IMR-90 (cell line): ENCODE measurements around the gene TGFB1. TPM values are rescaled to one million over a fixed set of nuclear protein-coding genes. Genes with fewer than 3 reads are reported as not detected.

Experiments
- ATAC-seq: fragments of 200-7000 bp; cut with Tn5 transposase; 2 replicates; pipeline ENCODE4 v1.9.1; 2020; ENCODE audit warnings: low read depth, mild to moderate bottlenecking, moderate library complexity
- BruUV-seq: library from RNA; stranded (reverse); fragments of 400-500 nt; replicated peaks from 2 replicates; lab custom pipeline; 2021; lab: Mats Ljungman, UMichigan
- CTCF ChIA-PET: fragments of 300-600 bp; formaldehyde crosslinking; extraction: SDS; loops from one replicate; lab custom pipeline; 2021; ENCODE audit warnings: antibody characterized with exemption; lab: Yijun Ruan, JAX
- POLR2A ChIA-PET: fragments of 300-600 bp; sonication (Branson Sonifier 250); formaldehyde crosslinking; loops from one replicate; lab custom pipeline; 2022; ENCODE audit warnings: antibody characterized with exemption; ENCODE audit not compliant: unreplicated experiment; lab: Charles Lee
- DNase-seq: peaks from one replicate; pipeline ENCODE4 v3.0.0; 2013
- H2AFZ ChIP-seq: replicated peaks from 2 replicates; pipeline ENCODE3; 2013; ENCODE audit warnings: low read length, mild to moderate bottlenecking; ENCODE audit not compliant: poor library complexity
- H2AK5ac ChIP-seq: 2 replicates; pipeline ENCODE4 v1.6.1; 2013; ENCODE audit warnings: low read depth, low read length, inconsistent platforms
- H2AK9ac ChIP-seq: replicated peaks from 2 replicates; pipeline ENCODE3; 2013; ENCODE audit warnings: mild to moderate bottlenecking, low read depth, low read length, moderate library complexity; ENCODE audit not compliant: poor library complexity
- H2BK120ac ChIP-seq: 2 replicates; pipeline ENCODE4 v1.6.1; 2013; ENCODE audit warnings: low read depth, low read length, inconsistent platforms
- H2BK15ac ChIP-seq: 3 replicates; pipeline ENCODE4 v1.6.1; 2013; ENCODE audit warnings: low read depth, low read length, inconsistent platforms
- H2BK20ac ChIP-seq: 2 replicates; pipeline ENCODE4 v1.6.1; 2013; ENCODE audit warnings: low read depth, mild to moderate bottlenecking, inconsistent platforms, low read length, moderate library complexity
- H2BK5ac ChIP-seq: 2 replicates; pipeline ENCODE4 v1.6.1; 2013; ENCODE audit warnings: mild to moderate bottlenecking, low read depth, low read length, inconsistent platforms; ENCODE audit not compliant: poor library complexity, severe bottlenecking
- H3K14ac ChIP-seq: replicated peaks from 2 replicates; pipeline ENCODE4 v1.6.1; 2013; ENCODE audit warnings: low read depth, low read length, inconsistent platforms
- H3K18ac ChIP-seq: 2 replicates; pipeline ENCODE4 v1.6.1; 2013; ENCODE audit warnings: low read depth, low read length, control low read depth
- H3K23ac ChIP-seq: 2 replicates; pipeline ENCODE4 v1.6.1; 2013; ENCODE audit warnings: low read depth, low read length, inconsistent platforms
- H3K27ac ChIP-seq: 2 replicates; pipeline ENCODE4 v1.5.1; 2013; ENCODE audit warnings: mild to moderate bottlenecking, control low read depth, low read length; ENCODE audit not compliant: insufficient read depth
- H3K27me3 ChIP-seq: 2 replicates; pipeline ENCODE4 v1.6.1; 2013; ENCODE audit warnings: low read length; ENCODE audit not compliant: control insufficient read depth, insufficient read depth
- H3K36me3 ChIP-seq: 2 replicates; pipeline ENCODE4 v1.6.1; 2013; ENCODE audit warnings: low read length, mixed read lengths; ENCODE audit not compliant: control insufficient read depth, insufficient read depth
- H3K4ac ChIP-seq: 2 replicates; pipeline ENCODE4 v1.6.1; 2013; ENCODE audit warnings: low read depth, low read length, inconsistent platforms
- H3K4me1 ChIP-seq: 2 replicates; pipeline ENCODE4 v1.6.1; 2013; ENCODE audit warnings: low read length, mixed read lengths; ENCODE audit not compliant: control insufficient read depth, insufficient read depth
- H3K4me2 ChIP-seq: 2 replicates; pipeline ENCODE4 v1.6.1; 2013; ENCODE audit warnings: low read depth, mild to moderate bottlenecking, control low read depth, low read length, moderate library complexity
- H3K4me3 ChIP-seq: 2 replicates; pipeline ENCODE4 v1.5.1; 2013; ENCODE audit warnings: low read depth, mild to moderate bottlenecking, control low read depth, low read length, moderate library complexity; ENCODE audit not compliant: insufficient read depth
- H3K56ac ChIP-seq: 2 replicates; pipeline ENCODE4 v1.6.1; 2013; ENCODE audit warnings: low read length, inconsistent platforms; ENCODE audit not compliant: insufficient read depth; ENCODE audit errors: extremely low read depth
- H3K79me1 ChIP-seq, 2 experiments: 2 replicates each; pipeline ENCODE4 v1.6.1; 2013; ENCODE audit warnings: low read length in 2 of 2, inconsistent platforms in 1 of 2, low read depth in 1 of 2
- H3K9ac ChIP-seq: 2 replicates; pipeline ENCODE4 v1.6.1; 2013; ENCODE audit warnings: low read depth, low read length, control low read depth
- H3K9me1 ChIP-seq: 2 replicates; pipeline ENCODE4 v1.6.1; 2013; ENCODE audit warnings: low read length, inconsistent platforms; ENCODE audit not compliant: insufficient read depth
- H3K9me3 ChIP-seq: 2 replicates; pipeline ENCODE4 v1.6.1; 2013; ENCODE audit warnings: low read length; ENCODE audit not compliant: control insufficient read depth, insufficient read depth
- H4K20me1 ChIP-seq: 2 replicates; pipeline ENCODE4 v1.6.1; 2013; ENCODE audit warnings: low read length, inconsistent platforms; ENCODE audit not compliant: insufficient read depth
- H4K5ac ChIP-seq: 2 replicates; pipeline ENCODE4 v1.6.1; 2013; ENCODE audit warnings: mild to moderate bottlenecking, low read depth, low read length, control low read depth
- H4K8ac ChIP-seq, 2 experiments: 2 replicates each; pipeline ENCODE4 v1.6.1; 2013; ENCODE audit warnings: low read depth in 2 of 2, low read length in 2 of 2, control low read depth in 1 of 2, inconsistent platforms in 1 of 2
- H4K91ac ChIP-seq: 2 replicates; pipeline ENCODE4 v1.6.1; 2013; ENCODE audit warnings: low read depth, low read length, inconsistent platforms; ENCODE audit not compliant: insufficient read depth
- BHLHE40 ChIP-seq: fragments of 150-350 bp; IDR thresholded peaks from 2 replicates; pipeline ENCODE4 v1.6.1; 2016; ENCODE audit warnings: mild to moderate bottlenecking, low read depth, low read length
- CEBPB ChIP-seq: IDR thresholded peaks from 2 replicates; pipeline ENCODE4 v1.6.1; 2012; ENCODE audit warnings: low read depth, low read length, improper control_type of control experiment
- CHD1 ChIP-seq: IDR thresholded peaks from 2 replicates; pipeline ENCODE4 v1.6.1; 2012; ENCODE audit warnings: low read depth, low read length, improper control_type of control experiment
- CTCF ChIP-seq: conservative IDR thresholded peaks from 2 replicates; pipeline ENCODE4 v1.5.1; 2012; ENCODE audit warnings: mild to moderate bottlenecking, low read depth, low read length, improper control_type of control experiment
- ELK1 ChIP-seq: fragments of 150-350 bp; IDR thresholded peaks from 2 replicates; pipeline ENCODE4 v1.6.1; 2016; ENCODE audit warnings: low read depth, mild to moderate bottlenecking, low read length, moderate library complexity, borderline replicate concordance
- FOS ChIP-seq: fragments of 150-350 bp; IDR thresholded peaks from 2 replicates; pipeline ENCODE4 v1.6.1; 2016; ENCODE audit warnings: low read depth, low read length
- MAFK ChIP-seq: IDR thresholded peaks from 2 replicates; pipeline ENCODE4 v1.6.1; 2012; ENCODE audit warnings: low read depth, low read length, improper control_type of control experiment
- MAZ ChIP-seq: IDR thresholded peaks from 2 replicates; pipeline ENCODE4 v1.6.1; 2012; ENCODE audit warnings: low read depth, mild to moderate bottlenecking, low read length, improper control_type of control experiment, moderate library complexity, borderline replicate concordance
- MXI1 ChIP-seq: IDR thresholded peaks from 2 replicates; pipeline ENCODE4 v1.6.1; 2012; ENCODE audit warnings: low read depth, mild to moderate bottlenecking, low read length, moderate library complexity, borderline replicate concordance
- NFE2L2 ChIP-seq: fragments of 150-350 bp; IDR thresholded peaks from 2 replicates; pipeline ENCODE4 v1.6.1; 2016; ENCODE audit warnings: low read depth, mild to moderate bottlenecking, low read length
- POLR2A ChIP-seq: IDR thresholded peaks from 2 replicates; pipeline ENCODE4 v1.6.1; 2012; ENCODE audit warnings: mild to moderate bottlenecking, low read depth, low read length
- RAD21 ChIP-seq: IDR thresholded peaks from 2 replicates; pipeline ENCODE4 v1.6.1; 2012; ENCODE audit warnings: low read length, improper control_type of control experiment
- RCOR1 ChIP-seq: IDR thresholded peaks from 2 replicates; pipeline ENCODE4 v1.6.1; 2012; ENCODE audit warnings: mild to moderate bottlenecking, low read length, improper control_type of control experiment; ENCODE audit not compliant: insufficient replicate concordance
- RFX5 ChIP-seq: IDR thresholded peaks from 2 replicates; pipeline ENCODE4 v1.8.0; 2012; ENCODE audit warnings: low read depth, mild to moderate bottlenecking, low read length, moderate library complexity
- SMC3 ChIP-seq: fragments of 150-350 bp; IDR thresholded peaks from 2 replicates; pipeline ENCODE4 v1.6.1; 2016; ENCODE audit warnings: low read depth, mild to moderate bottlenecking, antibody characterized with exemption, low read length, moderate library complexity
- WGBS, 2 experiments: methylation state at CpG; one replicate each; pipeline versions ENCODE4 v1.1.5 to v1.1.7; 2013; ENCODE audit warnings: missing lambda C conversion rate in 2 of 2; ENCODE audit not compliant: insufficient read length in 1 of 2; ENCODE audit errors: extremely low coverage in 2 of 2; 5-methylcytosine and 5-hydroxymethylcytosine counted together
- dilution Hi-C: fragments of 300-500 bp; cut with HindIII; formaldehyde crosslinking; loops from one replicate; pipeline ENCODE4 v1.14.3; 2018; ENCODE audit warnings: low sequenced_read_pairs; ENCODE audit not compliant: unreplicated experiment
- in situ Hi-C: fragments of 300-500 bp; cut with MboI; formaldehyde crosslinking; loops from 3 replicates; pipeline ENCODE4 v1.14.3; 2019; ENCODE audit warnings: low sequenced_read_pairs, inconsistent platforms, mixed read lengths
- intact Hi-C: fragments of 100-400 bp; cut with micrococcal nuclease; formaldehyde crosslinking; loops from 2 replicates; pipeline ENCODE4 v1.10.0; 2022
- polyA plus RNA-seq, 3 experiments: library from polyadenylated mRNA; depleted of rRNA; stranded (reverse); fragments of >200 nt; gene quantifications; 2 replicates each; pipeline ENCODE4 v1.2.3, GENCODE V29; 2012; ENCODE audit warnings: low replicate concordance in 1 of 3
- total RNA-seq: library from RNA; depleted of rRNA; stranded (reverse); fragments of >200 nt; gene quantifications from 2 replicates; pipeline ENCODE4 v1.2.3, GENCODE V29; 2012
- TF ChIP-seq, protein P1 (sequence below): fragments of 150-350 bp; IDR thresholded peaks from 2 replicates; pipeline ENCODE4 v1.6.1; 2017; ENCODE audit warnings: mild to moderate bottlenecking, antibody characterized with exemption, low read length, low read depth

The TGFB1 gene
- total and polyA plus RNA-seq, 2 of the 4 experiments (the other 2 are of a cell fraction): 3.2 to 26.7 TPM

GRCh38 chr19:41295499-41295898, 58.2 kb downstream of the TGFB1 start:
- peaks cover 25% of the 10 kb centered on the region for H3K9me1 ChIP-seq
- ChIA-PET POLR2A (no interaction called here), CTCF (no interaction called here)
- peaks cover 64% of the 10 kb centered on the region for H4K20me1 ChIP-seq
- peaks cover 24% of the 10 kb centered on the region for H3K4me1 ChIP-seq
- no peaks in the 10 kb centered on the region for H3K9me3 ChIP-seq
- peaks cover 53 to 82% of the 10 kb centered on the region in 2 experiments for H3K79me1 ChIP-seq
- no peak overlapping the region for H2BK5ac ChIP-seq
- H2AK5ac ChIP-seq: no peak overlapping the region
- dilution Hi-C loops (no loop called here), intact Hi-C loops (no loop called here), in situ Hi-C loops (no loop called here)
- no peak overlapping the region for H2BK20ac ChIP-seq
- H4K91ac ChIP-seq: no peak overlapping the region
- H4K5ac ChIP-seq: no peak overlapping the region
- WGBS, 2 experiments: no CpG with 5 or more reads among the region's 6 CpGs
- TF ChIP-seq BHLHE40 (no peak), RFX5 (no peak), MAFK (no peak), CEBPB (no peak), CTCF (no peak), MAZ (no peak), FOS (no peak), RCOR1 (no peak), CHD1 (no peak), MXI1 (no peak), RAD21 (no peak), ELK1 (no peak), SMC3 (no peak), POLR2A (no peak), NFE2L2 (no peak)
- TF ChIP-seq, protein P1, sequence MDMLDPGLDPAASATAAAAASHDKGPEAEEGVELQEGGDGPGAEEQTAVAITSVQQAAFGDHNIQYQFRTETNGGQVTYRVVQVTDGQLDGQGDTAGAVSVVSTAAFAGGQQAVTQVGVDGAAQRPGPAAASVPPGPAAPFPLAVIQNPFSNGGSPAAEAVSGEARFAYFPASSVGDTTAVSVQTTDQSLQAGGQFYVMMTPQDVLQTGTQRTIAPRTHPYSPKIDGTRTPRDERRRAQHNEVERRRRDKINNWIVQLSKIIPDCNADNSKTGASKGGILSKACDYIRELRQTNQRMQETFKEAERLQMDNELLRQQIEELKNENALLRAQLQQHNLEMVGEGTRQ: no peak
- no peak overlapping the region for H2AFZ ChIP-seq
- H2AK9ac ChIP-seq: no peak overlapping the region
- no peak overlapping the region for H4K8ac ChIP-seq
- no peak overlapping the region for H2BK120ac ChIP-seq
- no peak overlapping the region for H3K18ac ChIP-seq
- H3K14ac ChIP-seq: no peak overlapping the region
- BruUV-seq: no TSS peak
- H3K4ac ChIP-seq: no peak overlapping the region
- H3K36me3 ChIP-seq: peaks cover 80% of the 10 kb centered on the region
- H3K56ac ChIP-seq: no peak overlapping the region
- ATAC-seq (no peak), DNase-seq (no peak)
- no peak overlapping the region for H3K4me3 ChIP-seq
- H3K27ac ChIP-seq: no peak overlapping the region
- H2BK15ac ChIP-seq: no peak overlapping the region
- H3K4me2 ChIP-seq: no peak overlapping the region
- no peaks in the 10 kb centered on the region for H3K27me3 ChIP-seq
- H3K23ac ChIP-seq: no peak overlapping the region
- no peak overlapping the region for H3K9ac ChIP-seq
